SW 1271 (cell line): ENCODE measurements around the gene NEGR1.
A peak's percentile ranks its signal among the peaks of the same experiment; 100 is the strongest.

Experiments
- DNase-seq, 2 experiments: peaks; one replicate each; lab custom pipeline; 2025; lab: John Stamatoyannopoulos, UW

NEGR1 gene

GRCh38 chr1:72230746-72231145, 51.6 kb downstream of the NEGR1 start:
- no peak for DNase-seq

DNA sequence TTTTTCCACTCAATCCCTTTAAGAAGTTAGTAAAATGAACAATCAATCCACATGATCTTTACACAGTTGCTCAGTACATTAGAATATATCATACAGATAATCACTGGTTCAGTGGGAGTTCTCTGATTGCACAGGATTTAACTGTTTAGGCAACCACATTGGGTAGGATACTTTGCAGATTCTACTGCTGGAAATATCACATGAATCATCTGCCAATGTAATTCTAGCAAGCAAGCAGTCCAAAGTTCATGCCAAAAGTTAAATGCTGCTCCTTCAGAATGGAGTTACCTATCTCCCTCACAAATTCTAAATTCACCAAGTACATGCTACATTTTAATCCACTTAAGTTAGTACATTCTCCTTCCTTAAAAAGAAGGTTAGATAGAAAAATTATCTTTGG, 52.4 kb downstream of the NEGR1 start:
- DNase-seq: no peak

- DNase-seq: no peak
These were observed 54.7 kb downstream of the NEGR1 start for GRCh38 chr1:72227667-72228066.

- no peak for DNase-seq
These were observed 57.8 kb downstream of the NEGR1 start for GRCh38 chr1:72224506-72224905.

DNA sequence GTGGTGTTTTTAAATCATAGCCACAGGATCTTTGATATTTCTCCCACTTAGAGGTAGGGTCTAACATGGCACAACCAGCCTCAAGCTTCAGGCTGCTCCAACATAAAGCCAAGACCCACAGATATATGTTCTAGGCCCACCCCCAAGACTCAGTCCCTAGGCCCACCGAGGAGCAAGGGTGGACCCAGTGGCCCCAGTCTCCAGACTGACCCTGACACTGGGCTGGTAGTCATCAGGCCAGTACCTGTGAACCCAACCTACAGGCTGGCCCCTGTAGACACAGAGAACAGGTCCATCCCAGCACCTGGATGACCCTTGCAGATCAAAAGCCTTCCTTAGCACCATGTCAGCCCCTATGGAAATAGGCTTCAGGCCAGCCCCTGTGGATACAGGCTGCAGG, 60.5 kb downstream of the NEGR1 start:
- no peak for DNase-seq

DNA sequence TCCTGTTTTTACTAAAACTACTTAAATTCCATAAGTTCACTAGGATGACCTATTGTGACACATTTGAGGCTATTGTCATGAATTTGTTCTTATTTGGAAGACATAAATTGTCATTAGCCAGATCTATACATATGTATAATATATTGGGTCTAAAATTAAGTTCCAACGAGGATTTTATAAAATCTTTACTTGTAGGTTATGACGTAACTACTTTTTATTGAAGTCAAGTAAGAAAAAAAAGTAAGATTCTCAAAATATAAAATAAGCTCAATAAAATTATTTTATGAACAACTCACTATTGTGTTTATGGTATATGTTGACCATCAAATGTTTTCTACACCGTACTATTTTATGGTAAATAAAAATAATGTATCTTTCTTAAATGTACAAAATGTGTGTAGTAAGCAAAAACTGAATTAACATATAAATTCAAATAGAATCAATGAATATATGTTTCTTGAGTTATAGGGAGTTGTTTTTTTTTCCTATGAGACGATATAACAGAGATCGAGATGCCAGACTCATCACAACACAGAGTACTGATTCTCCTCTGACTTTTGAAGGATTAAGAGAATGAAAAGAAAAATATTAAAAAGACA, 64.1 kb downstream of the NEGR1 start:
- no peak for DNase-seq

- no peak for DNase-seq
These were observed 75.3 kb downstream of the NEGR1 start for GRCh38 chr1:72207059-72207458.

DNA sequence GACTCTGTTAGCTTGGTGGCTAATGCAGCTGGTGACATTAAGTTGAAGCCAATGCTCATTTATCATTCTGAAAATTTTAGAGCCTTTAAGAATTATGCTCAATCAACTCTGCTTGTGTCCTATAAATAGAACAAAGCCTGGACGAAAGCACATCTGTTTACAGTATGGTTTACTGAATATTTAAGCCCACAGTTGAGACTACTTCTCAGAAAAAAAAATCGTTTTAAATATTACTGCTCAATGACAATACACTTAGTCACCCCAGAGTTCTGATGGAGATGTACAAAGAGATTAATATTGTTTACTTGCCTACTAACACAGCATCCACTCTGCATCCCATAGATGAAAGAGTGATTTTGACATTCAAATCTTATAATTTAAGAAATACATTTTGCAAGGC, 79.6 kb downstream of the NEGR1 start:
- no peak for DNase-seq

DNA sequence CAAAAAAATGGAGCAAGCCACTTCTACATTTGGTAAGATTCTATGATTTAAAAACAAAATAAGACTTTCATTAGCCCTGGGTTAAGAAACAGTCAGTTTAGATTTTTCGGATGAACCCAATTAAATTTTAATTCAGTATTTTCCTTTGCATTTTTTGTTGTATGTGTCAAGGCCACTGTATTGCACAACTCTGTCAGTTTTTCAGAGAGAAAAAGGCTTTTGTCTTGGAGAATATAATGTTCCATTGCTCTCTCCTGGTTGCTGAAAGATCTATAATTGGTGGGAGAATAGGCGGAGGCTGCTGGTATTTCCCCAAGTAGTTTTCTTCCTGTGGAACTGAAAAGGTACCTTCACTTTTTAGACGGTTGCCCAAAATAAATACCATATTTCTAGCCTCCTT, 84.6 kb downstream of the NEGR1 start:
- no peak for DNase-seq

GRCh38 chr1:72186733-72187307, 95.5 kb downstream of the NEGR1 start:
- peak in 1 of 2 experiments; percentile 15 for DNase-seq

DNA sequence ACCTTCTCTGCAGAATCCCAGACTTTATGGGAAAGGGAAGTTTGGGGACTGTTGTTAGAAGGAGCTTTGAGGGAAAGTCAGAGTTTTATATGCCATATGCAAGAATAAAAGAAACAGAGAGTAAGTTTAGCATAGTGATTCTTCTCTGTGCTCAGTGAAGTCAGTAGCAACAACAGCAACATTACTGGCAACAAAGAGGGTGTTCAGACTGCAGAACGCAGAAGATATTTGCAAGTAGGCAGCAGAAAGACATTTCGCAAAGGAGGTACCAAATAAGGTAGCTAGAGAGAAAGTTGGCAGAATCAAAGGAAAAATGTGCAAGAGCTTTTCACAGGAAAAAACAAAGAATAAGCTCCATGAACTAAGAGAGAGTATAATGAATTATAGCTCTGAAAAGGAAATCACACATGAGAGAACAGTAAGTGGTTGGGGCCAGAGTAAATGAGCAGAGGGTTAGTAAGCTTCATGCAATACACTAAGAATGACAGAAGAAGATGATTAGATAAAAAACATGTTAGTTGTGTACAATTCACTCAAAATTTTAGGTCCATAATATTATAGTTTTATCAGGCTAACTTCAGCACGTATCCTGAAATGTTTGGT, 98.1 kb downstream of the NEGR1 start:
- no peak for DNase-seq

DNA sequence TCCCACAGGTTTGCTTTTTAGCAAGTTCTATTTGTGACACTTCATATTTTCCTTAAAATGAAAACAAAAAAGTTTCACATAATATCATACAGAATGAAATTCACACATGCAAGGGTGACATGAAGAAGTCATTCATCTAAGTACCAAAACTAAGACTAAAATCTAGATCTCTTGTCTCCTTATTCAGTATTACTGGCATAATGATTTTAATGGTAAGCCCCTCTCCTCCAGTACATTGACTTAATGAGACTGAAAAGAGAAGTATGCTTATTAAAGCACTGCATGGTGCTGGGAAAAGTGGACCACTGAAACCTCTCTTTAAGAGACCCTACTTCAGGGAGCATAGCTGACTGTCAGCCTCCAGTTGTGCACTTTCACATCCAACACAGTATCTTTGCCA, 99.5 kb downstream of the NEGR1 start:
- no peak for DNase-seq

DNA sequence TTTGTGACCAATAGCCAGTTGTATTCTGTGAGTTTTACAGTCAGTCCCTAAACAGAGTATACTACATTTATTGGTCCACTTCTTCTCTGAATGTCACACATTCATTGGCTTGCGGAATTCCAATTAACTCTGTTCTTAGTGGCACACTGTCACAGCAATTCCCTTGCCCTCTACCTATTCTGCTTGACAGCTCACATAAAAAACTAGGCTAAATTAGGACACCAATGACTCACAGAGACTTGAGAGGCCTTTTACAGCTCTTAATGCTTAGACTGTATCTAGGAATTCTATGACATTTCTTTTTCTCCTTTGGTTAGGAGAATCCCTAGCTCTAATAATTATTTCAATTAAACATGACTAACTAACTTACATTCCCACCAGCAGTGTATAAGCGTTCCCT, 104.1 kb downstream of the NEGR1 start:
- DNase-seq: no peak

DNA sequence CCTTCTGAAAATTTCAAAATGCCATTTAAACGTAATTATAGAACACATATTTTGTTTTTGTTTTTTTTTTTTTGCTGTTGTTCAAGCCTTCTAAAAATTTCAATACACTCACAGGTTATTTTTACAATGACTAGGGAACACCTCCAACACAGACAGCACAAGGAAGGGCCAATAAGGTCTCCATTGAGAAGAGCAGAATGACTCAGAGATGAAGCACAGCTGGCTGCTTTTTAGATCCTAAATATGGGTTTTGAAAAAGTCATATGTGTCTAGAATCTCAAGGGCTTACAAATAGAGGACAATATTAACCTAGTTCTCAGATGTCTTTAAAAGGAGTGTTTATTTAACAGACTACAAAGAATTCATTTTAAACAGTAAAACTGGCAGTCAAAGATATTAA, 104.6 kb downstream of the NEGR1 start:
- no peak for DNase-seq

DNA sequence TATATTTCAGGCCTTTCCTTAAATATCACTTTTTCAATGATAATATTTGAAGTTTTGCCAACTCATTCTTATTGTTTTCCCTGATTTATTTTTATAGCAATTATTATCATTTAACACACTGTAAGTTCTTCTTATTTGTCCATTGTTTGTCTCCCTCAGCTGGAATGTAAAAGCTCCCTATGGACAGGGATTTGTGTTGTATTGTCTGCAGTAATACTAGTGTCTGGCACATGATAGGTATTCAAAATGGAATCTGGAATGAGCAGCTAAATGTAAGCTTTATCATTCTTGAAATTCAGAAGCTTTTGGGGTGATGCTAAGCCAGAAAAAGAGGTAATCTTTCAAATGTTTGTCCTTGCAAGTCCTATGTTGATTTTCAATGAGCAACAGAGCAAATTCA, 112.1 kb downstream of the NEGR1 start:
- DNase-seq: no peak

- no peak for DNase-seq
These were observed 115.9 kb downstream of the NEGR1 start for GRCh38 chr1:72166426-72166825.

DNA sequence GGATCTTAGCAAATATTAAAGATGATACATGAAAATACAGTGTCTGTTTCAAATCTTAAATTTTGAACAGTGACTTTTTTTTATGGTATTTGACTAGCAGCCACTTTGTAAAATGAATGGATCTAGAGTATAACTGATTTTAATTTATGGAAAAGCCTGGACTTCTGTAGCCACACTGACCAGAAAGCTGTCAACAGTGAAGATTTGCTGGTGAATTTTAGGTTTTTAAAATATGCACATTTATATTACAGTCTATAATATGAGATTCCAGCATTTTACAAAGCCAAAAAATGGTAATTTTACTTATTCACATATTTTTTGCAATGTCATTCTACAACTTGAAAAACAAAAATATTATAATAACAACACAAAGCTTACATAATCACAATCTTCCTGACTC, 131.8 kb downstream of the NEGR1 start:
- no peak for DNase-seq

GRCh38 chr1:72141875-72142274, 140.5 kb downstream of the NEGR1 start:
- no peak for DNase-seq

GRCh38 chr1:72140222-72140621, 142.1 kb downstream of the NEGR1 start:
- no peak for DNase-seq

GRCh38 chr1:72137656-72138055, 144.7 kb downstream of the NEGR1 start:
- DNase-seq: no peak

GRCh38 chr1:72129869-72130268, 152.5 kb downstream of the NEGR1 start:
- no peak for DNase-seq

- no peak for DNase-seq
These were observed 160.0 kb downstream of the NEGR1 start for GRCh38 chr1:72122099-72122880.

DNA sequence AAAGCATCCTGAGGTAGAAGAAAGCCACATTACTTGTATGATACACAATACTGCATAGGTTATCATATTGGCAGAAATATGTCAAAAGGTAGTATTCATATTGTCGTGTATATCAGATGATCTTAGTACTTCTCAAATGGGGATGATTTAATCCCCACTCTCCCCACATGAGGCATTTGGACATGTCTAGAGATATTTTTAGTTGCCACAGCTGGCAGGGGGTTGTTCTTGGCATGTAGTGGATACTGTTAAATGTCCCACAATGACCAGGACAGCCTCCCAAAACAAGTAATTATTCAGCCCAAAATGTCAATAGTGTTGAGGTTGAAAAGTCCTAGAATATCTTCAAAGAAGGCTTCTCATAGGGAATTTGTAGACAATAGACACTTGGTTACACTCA, 162.8 kb downstream of the NEGR1 start:
- DNase-seq: no peak
